Upper lobe of left lung (tissue), 6 donors: ENCODE data around the gene GRK5. TPM values are rescaled to one million over a fixed set of nuclear protein-coding genes. Genes with fewer than 3 reads are reported as not detected.
A peak's percentile ranks its signal among the peaks of the same experiment; 100 is the strongest.

ENCODE experiments used
- ATAC-seq, 2 donors: fragments of 200-7000 bp; cut with Tn5 transposase; one replicate each; pipeline ENCODE4 v1.9.1; 2022; ENCODE audit warnings: mild to moderate bottlenecking in 2 of 2, moderate library complexity in 2 of 2; ENCODE audit not compliant: low FRiP score in 2 of 2
- DNase-seq, 2 donors: peaks; one replicate each; pipeline ENCODE4 v3.0.0-alpha.2; 2019 to 2020
- H3K27ac ChIP-seq, 4 donors: fragments of 200-600 bp; sonication (generic); one replicate each; pipeline ENCODE4 v1.5.1; 2016 to 2019
- H3K27me3 ChIP-seq, 4 donors: fragments of 200-600 bp; sonication (generic); one replicate each; pipeline ENCODE4 v1.5.1; 2017 to 2019
- H3K36me3 ChIP-seq, 4 donors: fragments of 200-600 bp; sonication (generic); one replicate each; pipeline ENCODE4 v1.5.1; 2016 to 2019
- H3K4me1 ChIP-seq, 4 donors: fragments of 200-600 bp; sonication (generic); one replicate each; pipeline ENCODE4 v1.5.1; 2018 to 2019
- H3K4me3 ChIP-seq, 4 donors: fragments of 200-600 bp; sonication (generic); one replicate each; pipeline ENCODE4 v1.5.1; 2017 to 2019; ENCODE audit warnings: mild to moderate bottlenecking in 2 of 4, moderate library complexity in 1 of 4
- H3K9me3 ChIP-seq, 4 donors: fragments of 200-600 bp; sonication (generic); one replicate each; pipeline ENCODE4 v1.5.1; 2018 to 2019
- CTCF ChIP-seq, 6 experiments: fragments of 450-650 bp in 4 of 6; fragments of 200-600 bp in 2 of 6; sonication (generic) in 2 of 6; IDR thresholded peaks; one replicate each; pipeline ENCODE4 v1.5.1; 2016 to 2019; ENCODE audit warnings: antibody characterized with exemption in 6 of 6
- EP300 ChIP-seq, 4 donors: sonication (generic); formaldehyde crosslinking; IDR thresholded peaks; one replicate each; pipeline ENCODE4 v1.5.1; 2017; ENCODE audit warnings: antibody characterized with exemption in 4 of 4, control low read depth in 2 of 4
- POLR2A ChIP-seq, 4 donors: fragments of 450-650 bp; IDR thresholded peaks; one replicate each; pipeline ENCODE4 v1.5.1; 2016 to 2017; ENCODE audit warnings: antibody characterized with exemption in 4 of 4, mild to moderate bottlenecking in 2 of 4
- POLR2AphosphoS5 ChIP-seq, 2 donors: sonication (generic); formaldehyde crosslinking; IDR thresholded peaks; one replicate each; pipeline ENCODE4 v1.5.1; 2017; ENCODE audit warnings: antibody characterized with exemption in 2 of 2
- WGBS, 2 donors: methylation state at CpG; one replicate each; pipeline ENCODE4 v1.1.5; 2017 to 2018; 5-methylcytosine and 5-hydroxymethylcytosine counted together
- total RNA-seq, 6 donors: library from RNA; depleted of rRNA in 4 of 6; stranded (reverse); fragments of >200 nt in 4 of 6; gene quantifications; one replicate each; pipeline versions ENCODE4 v1.1.0 to v1.2.1, GENCODE V29; 2016 to 2021
- donor health status: DM: no; HTN: no; CAD: no; lungs with moderate emphysema.
- donor health status: DM: no; HTN: yes; CAD: no; lungs with severe emphysema.

Gene GRK5
- total RNA-seq, 6 donors from 2014 or later: 38.6 to 80.9 (median 61.1) TPM

- H3K27me3 ChIP-seq: no peaks in the 10 kb centered on the region
- H3K36me3 ChIP-seq: peaks cover 0 to 5% (median 0%) of the 10 kb centered on the region in 4 donors
- peak overlapping the region in 1 of 4 donors; percentile 14 for H3K4me3 ChIP-seq
- WGBS, 2 donors: 70 to 73% methylated on average over 2 of the region's 2 CpGs
- no peak for ATAC-seq
- TF ChIP-seq EP300 (IDR thresholded peaks at IDR 0.05) (no peak), POLR2AphosphoS5 (IDR thresholded peaks at IDR 0.05) (no peak), POLR2A (IDR thresholded peaks at IDR 0.05) (no peak), CTCF (IDR thresholded peaks at IDR 0.05) (no peak)
- DNase-seq: no peak
- H3K4me1 ChIP-seq: peaks cover 56 to 77% (median 57%) of the 10 kb centered on the region in 4 donors
- peak overlapping the region; percentile 95 to 99 (median 96) for H3K27ac ChIP-seq
- H3K9me3 ChIP-seq: no peaks in the 10 kb centered on the region
Observed at GRCh38 chr10:119210633-119211032, 3.3 kb downstream of the GRK5 start.

GRCh38 chr10:119211176-119211575 lies 3.8 kb downstream of the GRK5 start:
- 37 to 43% methylated on average over 3 of the region's 3 CpGs for WGBS, 2 donors

GRCh38 chr10:119211625-119212441 lies 4.5 kb downstream of the GRK5 start:
- ATAC-seq: no peak
- peak in 1 of 2 donors; percentile 8 for TF ChIP-seq POLR2AphosphoS5 (IDR thresholded peaks at IDR 0.05)
- no peak for TF ChIP-seq CTCF (IDR thresholded peaks at IDR 0.05)
- WGBS, 2 donors: 14 to 18% methylated on average over 12 of the region's 12 CpGs
- Histone ChIP-seq H3K27ac (peak overlapping the region; percentile 95 to 99 (median 96)), H3K9me3 (no peaks in the 10 kb centered on the region), H3K36me3 (peaks cover 0 to 5% (median 0%) of the 10 kb centered on the region in 4 donors), H3K4me1 (peaks cover 50 to 77% (median 54%) of the 10 kb centered on the region in 4 donors), H3K4me3 (peak overlapping the region in 2 of 4 donors; percentile 14 to 17), H3K27me3 (no peaks in the 10 kb centered on the region)
- no peak for DNase-seq

More at GRCh38 chr10:119211176-119211575, 3.8 kb downstream of the GRK5 start:
- ATAC-seq: no peak
- no peak for DNase-seq
- Histone ChIP-seq H3K36me3 (peaks cover 0 to 5% (median 0%) of the 10 kb centered on the region in 4 donors), H3K27ac (peak overlapping the region; percentile 95 to 99 (median 96)), H3K4me1 (peaks cover 53 to 77% (median 55%) of the 10 kb centered on the region in 4 donors), H3K9me3 (no peaks in the 10 kb centered on the region), H3K27me3 (no peaks in the 10 kb centered on the region), H3K4me3 (peak overlapping the region in 2 of 4 donors; percentile 14 to 17)
- TF ChIP-seq POLR2AphosphoS5 (IDR thresholded peaks at IDR 0.05) (no peak), POLR2A (IDR thresholded peaks at IDR 0.05) (no peak), CTCF (IDR thresholded peaks at IDR 0.05) (no peak), EP300 (IDR thresholded peaks at IDR 0.05) (no peak)

- WGBS, 2 donors: 69 to 88% methylated on average over 2 of the region's 2 CpGs
- TF ChIP-seq POLR2AphosphoS5 (IDR thresholded peaks at IDR 0.05) (no peak), CTCF (IDR thresholded peaks at IDR 0.05) (no peak), EP300 (IDR thresholded peaks at IDR 0.05) (no peak), POLR2A (IDR thresholded peaks at IDR 0.05) (no peak)
- no peak overlapping the region for H3K4me3 ChIP-seq
- H3K4me1 ChIP-seq: peaks cover 55 to 95% (median 71%) of the 10 kb centered on the region in 4 donors
- H3K27me3 ChIP-seq: no peaks in the 10 kb centered on the region
- no peak for DNase-seq
- no peak for ATAC-seq
- H3K27ac ChIP-seq: peak overlapping the region in 2 of 4 donors; percentile 33 to 95
- H3K36me3 ChIP-seq: peaks cover 0 to 5% (median 0%) of the 10 kb centered on the region in 4 donors
- H3K9me3 ChIP-seq: no peaks in the 10 kb centered on the region
Observed at GRCh38 chr10:119215371-119215770, 8.0 kb downstream of the GRK5 start.
